WTC11 (cell line): ENCODE measurements around the gene SRPX. TPM values are rescaled to one million over a fixed set of nuclear protein-coding genes. Genes with fewer than 3 reads are reported as not detected.

Experiments used
- ATAC-seq: fragments of 200-7000 bp; cut with Tn5 transposase; 2 replicates; pipeline ENCODE4 v1.10.0; 2021; ENCODE audit warnings: mild to moderate bottlenecking, moderate library complexity
- CTCF ChIA-PET: fragments of 300-600 bp; sonication (Branson Sonifier 250); formaldehyde crosslinking; loops from one replicate; lab custom pipeline; 2021; ENCODE audit warnings: antibody characterized with exemption; lab: Charles Lee
- POLR2A ChIA-PET: fragments of 350-600 bp; sonication (Branson Sonifier 250); formaldehyde crosslinking; loops from one replicate; lab custom pipeline; 2021; ENCODE audit warnings: antibody characterized with exemption; lab: Charles Lee
- DNase-seq: peaks from one replicate; pipeline ENCODE4 v3.0.0; 2021; ENCODE audit warnings: low spot score
- H3K27ac Mint-ChIP-seq: 2 replicates; pipeline ENCODE4 v1.8.0; 2021; ENCODE audit warnings: mixed read lengths
- H3K27me3 Mint-ChIP-seq: 2 replicates; pipeline ENCODE4 v1.8.0; 2021; ENCODE audit warnings: low read depth, mild to moderate bottlenecking, moderate library complexity, mixed read lengths
- H3K36me3 Mint-ChIP-seq: 2 replicates; pipeline ENCODE4 v1.8.0; 2021; ENCODE audit warnings: mixed read lengths
- H3K4me1 Mint-ChIP-seq: 2 replicates; pipeline ENCODE4 v1.8.0; 2022; ENCODE audit warnings: mixed read lengths
- H3K4me3 Mint-ChIP-seq: 2 replicates; pipeline ENCODE4 v1.8.0; 2021; ENCODE audit warnings: mild to moderate bottlenecking, moderate library complexity, mixed read lengths
- H3K9me3 Mint-ChIP-seq: 2 replicates; pipeline ENCODE4 v1.8.0; 2021; ENCODE audit warnings: mixed read lengths
- CBFB ChIP-seq: sonication (generic); formaldehyde crosslinking; IDR thresholded peaks from 2 replicates; pipeline ENCODE4 v1.8.1; 2022; ENCODE audit warnings: mild to moderate bottlenecking, low read depth, missing genetic modification reagents
- CREB1 ChIP-seq: sonication (generic); formaldehyde crosslinking; IDR thresholded peaks from 2 replicates; pipeline ENCODE4 v1.8.0; 2023; ENCODE audit warnings: mild to moderate bottlenecking, missing genetic modification reagents
- GRHL2 ChIP-seq: fragments of 250-450 bp; sonication (Bioruptor Pico); IDR thresholded peaks from 2 replicates; pipeline ENCODE4 v1.8.0; 2022; ENCODE audit warnings: mild to moderate bottlenecking, moderate library complexity; ENCODE audit not compliant: insufficient replicate concordance, severe bottlenecking
- GTF2I ChIP-seq: fragments of 250-450 bp; sonication (Bioruptor Pico); conservative IDR thresholded peaks from 2 replicates; pipeline ENCODE4 v1.4.0; 2021; ENCODE audit warnings: mild to moderate bottlenecking
- IRF2 ChIP-seq: sonication (generic); formaldehyde crosslinking; IDR thresholded peaks from 2 replicates; pipeline ENCODE4 v1.8.0; 2022; ENCODE audit warnings: low read depth, missing genetic modification reagents, borderline replicate concordance
- NFYB ChIP-seq: sonication (generic); formaldehyde crosslinking; conservative IDR thresholded peaks from 2 replicates; pipeline ENCODE4 v1.8.0; 2022; ENCODE audit warnings: low read depth, missing genetic modification reagents
- RELA ChIP-seq: sonication (generic); formaldehyde crosslinking; IDR thresholded peaks from 2 replicates; pipeline ENCODE4 v1.8.1; 2022; ENCODE audit warnings: missing genetic modification reagents, mild to moderate bottlenecking, borderline replicate concordance
- SMAD3 ChIP-seq: sonication (generic); formaldehyde crosslinking; IDR thresholded peaks from 2 replicates; pipeline ENCODE4 v1.8.0; 2022; ENCODE audit warnings: missing genetic modification reagents, mild to moderate bottlenecking, borderline replicate concordance
- SP1 ChIP-seq: sonication (generic); formaldehyde crosslinking; conservative IDR thresholded peaks from 2 replicates; pipeline ENCODE4 v1.8.1; 2022; ENCODE audit warnings: missing genetic modification reagents
- ZNF317 ChIP-seq: sonication (generic); formaldehyde crosslinking; IDR thresholded peaks from 2 replicates; pipeline ENCODE4 v1.8.1; 2023; ENCODE audit warnings: low read depth, mild to moderate bottlenecking, moderate library complexity, missing genetic modification reagents, borderline replicate concordance
- ZNF396 ChIP-seq: fragments of 250-450 bp; sonication (Bioruptor Pico); IDR thresholded peaks from 2 replicates; pipeline ENCODE4 v1.8.0; 2021; ENCODE audit warnings: mild to moderate bottlenecking, moderate library complexity, borderline replicate concordance
- total RNA-seq: library from RNA; stranded (reverse); gene quantifications from 3 replicates; pipeline ENCODE4 v1.2.3, GENCODE V29; 2021
- TF ChIP-seq, protein P1 (sequence below): sonication (generic); formaldehyde crosslinking; IDR thresholded peaks from 2 replicates; pipeline ENCODE4 v1.8.1; 2023; ENCODE audit warnings: mild to moderate bottlenecking, moderate library complexity, missing genetic modification reagents
- TF ChIP-seq, protein P2 (sequence below): sonication (generic); formaldehyde crosslinking; IDR thresholded peaks from 2 replicates; pipeline ENCODE4 v1.8.1; 2023; ENCODE audit warnings: mild to moderate bottlenecking, missing genetic modification reagents
- TF ChIP-seq, protein P3 (sequence below): fragments of 250-450 bp; sonication (Bioruptor Pico); IDR thresholded peaks from 2 replicates; pipeline ENCODE4 v1.8.0; 2021; ENCODE audit warnings: mild to moderate bottlenecking
- TF ChIP-seq, protein P4 (sequence below): sonication (generic); formaldehyde crosslinking; IDR thresholded peaks from 2 replicates; pipeline ENCODE4 v1.8.0; 2022; ENCODE audit warnings: missing genetic modification reagents
- TF ChIP-seq, protein P5 (sequence below): sonication (generic); formaldehyde crosslinking; IDR thresholded peaks from 2 replicates; pipeline ENCODE4 v1.8.1; 2023; ENCODE audit warnings: mild to moderate bottlenecking, missing genetic modification reagents
- TF ChIP-seq, protein P6 (sequence below): sonication (generic); formaldehyde crosslinking; IDR thresholded peaks from 2 replicates; pipeline ENCODE4 v1.8.0; 2023; ENCODE audit warnings: missing genetic modification reagents
- TF ChIP-seq, protein P7 (sequence below): fragments of 250-450 bp; sonication (Bioruptor Pico); IDR thresholded peaks from 2 replicates; pipeline ENCODE4 v1.9.0; 2021; ENCODE audit warnings: mild to moderate bottlenecking

The SRPX gene
- total RNA-seq, 1 experiment from 2014 or later: 7.7 TPM

DNA sequence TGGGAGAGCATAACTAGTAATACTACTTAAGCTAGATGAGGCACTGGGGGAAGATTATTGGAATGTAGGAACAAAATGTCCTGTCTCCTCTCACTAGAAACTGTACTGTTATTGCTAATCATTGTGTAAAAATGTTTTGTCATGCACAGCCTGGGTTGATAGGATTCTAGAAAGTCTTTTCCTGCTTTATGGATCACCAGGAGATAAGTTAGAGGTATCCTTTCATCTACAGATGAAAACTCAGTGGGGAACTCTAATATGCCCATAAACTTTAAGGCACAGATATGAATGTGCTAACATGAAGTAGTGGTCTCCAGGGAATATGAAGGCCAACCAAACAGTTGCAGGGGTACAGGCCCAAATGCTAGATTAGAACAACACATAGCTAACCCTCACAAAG lies 57.5 kb downstream of the SRPX start (continued):
- TF ChIP-seq, protein P1, sequence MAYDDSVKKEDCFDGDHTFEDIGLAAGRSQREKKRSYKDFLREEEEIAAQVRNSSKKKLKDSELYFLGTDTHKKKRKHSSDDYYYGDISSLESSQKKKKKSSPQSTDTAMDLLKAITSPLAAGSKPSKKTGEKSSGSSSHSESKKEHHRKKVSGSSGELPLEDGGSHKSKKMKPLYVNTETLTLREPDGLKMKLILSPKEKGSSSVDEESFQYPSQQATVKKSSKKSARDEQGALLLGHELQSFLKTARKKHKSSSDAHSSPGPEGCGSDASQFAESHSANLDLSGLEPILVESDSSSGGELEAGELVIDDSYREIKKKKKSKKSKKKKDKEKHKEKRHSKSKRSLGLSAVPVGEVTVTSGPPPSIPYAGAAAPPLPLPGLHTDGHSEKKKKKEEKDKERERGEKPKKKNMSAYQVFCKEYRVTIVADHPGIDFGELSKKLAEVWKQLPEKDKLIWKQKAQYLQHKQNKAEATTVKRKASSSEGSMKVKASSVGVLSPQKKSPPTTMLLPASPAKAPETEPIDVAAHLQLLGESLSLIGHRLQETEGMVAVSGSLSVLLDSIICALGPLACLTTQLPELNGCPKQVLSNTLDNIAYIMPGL (CRISPR knock-in tag): no peak
- TF ChIP-seq, protein P2, sequence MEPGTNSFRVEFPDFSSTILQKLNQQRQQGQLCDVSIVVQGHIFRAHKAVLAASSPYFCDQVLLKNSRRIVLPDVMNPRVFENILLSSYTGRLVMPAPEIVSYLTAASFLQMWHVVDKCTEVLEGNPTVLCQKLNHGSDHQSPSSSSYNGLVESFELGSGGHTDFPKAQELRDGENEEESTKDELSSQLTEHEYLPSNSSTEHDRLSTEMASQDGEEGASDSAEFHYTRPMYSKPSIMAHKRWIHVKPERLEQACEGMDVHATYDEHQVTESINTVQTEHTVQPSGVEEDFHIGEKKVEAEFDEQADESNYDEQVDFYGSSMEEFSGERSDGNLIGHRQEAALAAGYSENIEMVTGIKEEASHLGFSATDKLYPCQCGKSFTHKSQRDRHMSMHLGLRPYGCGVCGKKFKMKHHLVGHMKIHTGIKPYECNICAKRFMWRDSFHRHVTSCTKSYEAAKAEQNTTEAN (CRISPR knock-in tag): no peak
- no peak for TF ChIP-seq NFYB (CRISPR knock-in tag)

DNA sequence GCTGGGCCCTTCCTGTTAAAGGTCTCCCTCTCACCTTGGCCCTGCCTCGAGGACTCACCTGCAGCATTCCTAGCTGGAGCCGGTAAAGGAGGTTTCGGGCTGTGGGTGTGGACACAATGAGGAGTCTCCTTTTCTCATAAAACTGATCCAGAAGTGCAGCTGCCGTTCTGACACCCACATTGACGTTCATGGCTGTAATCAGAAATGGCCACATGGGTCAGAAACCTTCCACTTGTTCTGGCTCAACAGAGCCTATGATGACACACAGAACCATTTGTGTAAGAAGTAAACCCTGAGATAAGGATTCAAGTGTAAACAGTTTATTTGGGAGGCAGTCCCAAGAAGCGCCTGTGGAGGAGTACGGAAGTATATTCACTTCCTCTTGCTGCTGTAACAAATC lies 63.8 kb downstream of the SRPX start:
- no peaks in the 10 kb centered on the region for H3K4me1 Mint-ChIP-seq

DNA sequence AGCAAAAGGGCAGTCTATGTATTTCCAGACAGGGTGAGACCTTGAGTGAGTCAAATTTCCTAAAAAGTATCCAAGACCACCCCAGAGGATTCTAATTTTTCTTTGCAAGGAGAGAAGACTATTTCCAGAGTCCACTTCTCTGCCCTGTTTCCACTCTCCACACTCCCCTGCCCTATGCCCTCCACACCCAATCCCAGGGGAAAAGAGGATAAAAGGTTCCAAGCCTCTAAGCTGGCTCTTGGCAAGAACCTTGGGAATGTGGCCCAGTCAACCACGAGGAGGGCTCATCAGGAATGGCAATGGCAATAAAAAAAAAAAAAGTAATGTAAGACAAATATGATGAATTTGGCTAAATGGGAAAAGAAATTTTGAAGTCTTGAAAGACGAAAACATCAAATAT lies 65.9 kb downstream of the SRPX start:
- no peak overlapping the region for H3K4me3 Mint-ChIP-seq
- no peak for DNase-seq
- no peak for ATAC-seq
- no peak overlapping the region for H3K27ac Mint-ChIP-seq
- no peaks in the 10 kb centered on the region for H3K27me3 Mint-ChIP-seq
- H3K36me3 Mint-ChIP-seq: no peaks in the 10 kb centered on the region
- no peaks in the 10 kb centered on the region for H3K9me3 Mint-ChIP-seq
- POLR2A ChIA-PET: no interaction called here
- CTCF ChIA-PET: no interaction called here
- H3K4me1 Mint-ChIP-seq: peaks cover 7% of the 10 kb centered on the region
- TF ChIP-seq GTF2I (CRISPR knock-in tag) (no peak), NFYB (CRISPR knock-in tag) (no peak), IRF2 (no peak), ZNF396 (CRISPR knock-in tag) (no peak)
- TF ChIP-seq, protein P3, sequence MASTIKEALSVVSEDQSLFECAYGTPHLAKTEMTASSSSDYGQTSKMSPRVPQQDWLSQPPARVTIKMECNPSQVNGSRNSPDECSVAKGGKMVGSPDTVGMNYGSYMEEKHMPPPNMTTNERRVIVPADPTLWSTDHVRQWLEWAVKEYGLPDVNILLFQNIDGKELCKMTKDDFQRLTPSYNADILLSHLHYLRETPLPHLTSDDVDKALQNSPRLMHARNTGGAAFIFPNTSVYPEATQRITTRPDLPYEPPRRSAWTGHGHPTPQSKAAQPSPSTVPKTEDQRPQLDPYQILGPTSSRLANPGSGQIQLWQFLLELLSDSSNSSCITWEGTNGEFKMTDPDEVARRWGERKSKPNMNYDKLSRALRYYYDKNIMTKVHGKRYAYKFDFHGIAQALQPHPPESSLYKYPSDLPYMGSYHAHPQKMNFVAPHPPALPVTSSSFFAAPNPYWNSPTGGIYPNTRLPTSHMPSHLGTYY (CRISPR knock-in tag): no peak
- TF ChIP-seq, protein P4, sequence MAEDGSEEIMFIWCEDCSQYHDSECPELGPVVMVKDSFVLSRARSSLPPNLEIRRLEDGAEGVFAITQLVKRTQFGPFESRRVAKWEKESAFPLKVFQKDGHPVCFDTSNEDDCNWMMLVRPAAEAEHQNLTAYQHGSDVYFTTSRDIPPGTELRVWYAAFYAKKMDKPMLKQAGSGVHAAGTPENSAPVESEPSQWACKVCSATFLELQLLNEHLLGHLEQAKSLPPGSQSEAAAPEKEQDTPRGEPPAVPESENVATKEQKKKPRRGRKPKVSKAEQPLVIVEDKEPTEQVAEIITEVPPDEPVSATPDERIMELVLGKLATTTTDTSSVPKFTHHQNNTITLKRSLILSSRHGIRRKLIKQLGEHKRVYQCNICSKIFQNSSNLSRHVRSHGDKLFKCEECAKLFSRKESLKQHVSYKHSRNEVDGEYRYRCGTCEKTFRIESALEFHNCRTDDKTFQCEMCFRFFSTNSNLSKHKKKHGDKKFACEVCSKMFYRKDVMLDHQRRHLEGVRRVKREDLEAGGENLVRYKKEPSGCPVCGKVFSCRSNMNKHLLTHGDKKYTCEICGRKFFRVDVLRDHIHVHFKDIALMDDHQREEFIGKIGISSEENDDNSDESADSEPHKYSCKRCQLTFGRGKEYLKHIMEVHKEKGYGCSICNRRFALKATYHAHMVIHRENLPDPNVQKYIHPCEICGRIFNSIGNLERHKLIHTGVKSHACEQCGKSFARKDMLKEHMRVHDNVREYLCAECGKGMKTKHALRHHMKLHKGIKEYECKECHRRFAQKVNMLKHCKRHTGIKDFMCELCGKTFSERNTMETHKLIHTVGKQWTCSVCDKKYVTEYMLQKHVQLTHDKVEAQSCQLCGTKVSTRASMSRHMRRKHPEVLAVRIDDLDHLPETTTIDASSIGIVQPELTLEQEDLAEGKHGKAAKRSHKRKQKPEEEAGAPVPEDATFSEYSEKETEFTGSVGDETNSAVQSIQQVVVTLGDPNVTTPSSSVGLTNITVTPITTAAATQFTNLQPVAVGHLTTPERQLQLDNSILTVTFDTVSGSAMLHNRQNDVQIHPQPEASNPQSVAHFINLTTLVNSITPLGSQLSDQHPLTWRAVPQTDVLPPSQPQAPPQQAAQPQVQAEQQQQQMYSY (CRISPR knock-in tag): no peak
- TF ChIP-seq, protein P5, sequence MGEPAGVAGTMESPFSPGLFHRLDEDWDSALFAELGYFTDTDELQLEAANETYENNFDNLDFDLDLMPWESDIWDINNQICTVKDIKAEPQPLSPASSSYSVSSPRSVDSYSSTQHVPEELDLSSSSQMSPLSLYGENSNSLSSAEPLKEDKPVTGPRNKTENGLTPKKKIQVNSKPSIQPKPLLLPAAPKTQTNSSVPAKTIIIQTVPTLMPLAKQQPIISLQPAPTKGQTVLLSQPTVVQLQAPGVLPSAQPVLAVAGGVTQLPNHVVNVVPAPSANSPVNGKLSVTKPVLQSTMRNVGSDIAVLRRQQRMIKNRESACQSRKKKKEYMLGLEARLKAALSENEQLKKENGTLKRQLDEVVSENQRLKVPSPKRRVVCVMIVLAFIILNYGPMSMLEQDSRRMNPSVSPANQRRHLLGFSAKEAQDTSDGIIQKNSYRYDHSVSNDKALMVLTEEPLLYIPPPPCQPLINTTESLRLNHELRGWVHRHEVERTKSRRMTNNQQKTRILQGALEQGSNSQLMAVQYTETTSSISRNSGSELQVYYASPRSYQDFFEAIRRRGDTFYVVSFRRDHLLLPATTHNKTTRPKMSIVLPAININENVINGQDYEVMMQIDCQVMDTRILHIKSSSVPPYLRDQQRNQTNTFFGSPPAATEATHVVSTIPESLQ (CRISPR knock-in tag): no peak
- TF ChIP-seq, protein P6, sequence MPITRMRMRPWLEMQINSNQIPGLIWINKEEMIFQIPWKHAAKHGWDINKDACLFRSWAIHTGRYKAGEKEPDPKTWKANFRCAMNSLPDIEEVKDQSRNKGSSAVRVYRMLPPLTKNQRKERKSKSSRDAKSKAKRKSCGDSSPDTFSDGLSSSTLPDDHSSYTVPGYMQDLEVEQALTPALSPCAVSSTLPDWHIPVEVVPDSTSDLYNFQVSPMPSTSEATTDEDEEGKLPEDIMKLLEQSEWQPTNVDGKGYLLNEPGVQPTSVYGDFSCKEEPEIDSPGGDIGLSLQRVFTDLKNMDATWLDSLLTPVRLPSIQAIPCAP: no peak
- TF ChIP-seq, protein P1 (CRISPR knock-in tag): no peak
- TF ChIP-seq, protein P7, sequence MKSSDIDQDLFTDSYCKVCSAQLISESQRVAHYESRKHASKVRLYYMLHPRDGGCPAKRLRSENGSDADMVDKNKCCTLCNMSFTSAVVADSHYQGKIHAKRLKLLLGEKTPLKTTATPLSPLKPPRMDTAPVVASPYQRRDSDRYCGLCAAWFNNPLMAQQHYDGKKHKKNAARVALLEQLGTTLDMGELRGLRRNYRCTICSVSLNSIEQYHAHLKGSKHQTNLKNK (CRISPR knock-in tag): no peak

More for the DNA sequence above, 63.8 kb downstream of the SRPX start:
- CTCF ChIA-PET: no interaction called here
- Mint-ChIP-seq H3K4me3 (no peak overlapping the region), H3K9me3 (no peaks in the 10 kb centered on the region), H3K27me3 (no peaks in the 10 kb centered on the region), H3K36me3 (no peaks in the 10 kb centered on the region), H3K27ac (no peak overlapping the region)
- no peak for ATAC-seq
- POLR2A ChIA-PET: no interaction called here
- no peak for TF ChIP-seq SP1 (CRISPR knock-in tag)
- no peak for TF ChIP-seq CREB1 (CRISPR knock-in tag)
- TF ChIP-seq, protein P5 (CRISPR knock-in tag): no peak
- TF ChIP-seq SMAD3 (CRISPR knock-in tag): no peak
- TF ChIP-seq GRHL2 (CRISPR knock-in tag): no peak
- TF ChIP-seq ZNF317 (CRISPR knock-in tag): no peak
- no peak for TF ChIP-seq CBFB (CRISPR knock-in tag)
- no peak for TF ChIP-seq RELA
- TF ChIP-seq, protein P7 (CRISPR knock-in tag): no peak
- DNase-seq: no peak
